ENCODE results near the gene SRA1.

DNA sequence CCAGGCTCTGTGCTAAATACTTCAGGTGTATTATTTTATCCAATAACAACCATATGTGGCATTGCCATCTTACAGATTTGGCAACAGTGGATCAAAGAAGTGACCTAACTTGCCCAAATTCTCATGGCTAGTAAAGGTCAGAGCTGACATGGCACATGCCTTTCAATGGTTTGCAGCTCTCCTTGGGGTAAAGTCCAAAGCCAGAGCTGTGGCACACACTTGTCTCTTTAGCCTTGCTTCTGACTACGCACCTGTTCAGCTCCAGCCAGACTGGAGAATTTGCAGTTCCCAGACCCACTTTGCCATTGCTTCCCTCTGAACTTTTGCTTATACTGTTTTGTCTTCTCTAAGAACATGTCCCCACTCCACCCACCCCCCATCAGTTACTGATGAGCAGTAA lies 13.2 kb upstream of the SRA1 start:
- no peak for TF ChIP-seq TCF12 (IDR thresholded peaks at IDR 0.05)
- TF ChIP-seq TCF12 (CRISPR knock-in tag; IDR thresholded peaks at IDR 0.05) = no peak
- no peak for TF ChIP-seq MXI1 (IDR thresholded peaks at IDR 0.05; ENCODE audit: borderline replicate concordance, low read depth, low read length)

Measured in HepG2 (cell line).